Immature natural killer cell (primary cell): ENCODE results near the gene PIK3C3. TPM values are rescaled to one million over a fixed set of nuclear protein-coding genes. Genes with fewer than 3 reads are reported as not detected.
"Not testable (repeated sequence)": the region's sequence is repeated elsewhere in the genome, so short reads cannot be mapped to it uniquely, and the experiment has no call there.

Source experiments
- DNase-seq, 3 donors: peaks; one replicate each; pipeline ENCODE4 v3.0.0; 2022; ENCODE audit warnings: mixed read lengths in 1 of 3
- H3K27ac Mint-ChIP-seq, 6 donors: one replicate each; pipeline ENCODE4 v1.8.0; 2020; ENCODE audit warnings: mixed read lengths in 6 of 6, mild to moderate bottlenecking in 5 of 6, inconsistent platforms in 4 of 6, moderate library complexity in 3 of 6
- H3K27me3 Mint-ChIP-seq, 3 donors: one replicate each; pipeline ENCODE4 v1.8.0; 2020 to 2021; ENCODE audit warnings: low read depth in 3 of 3, mild to moderate bottlenecking in 3 of 3, mixed read lengths in 3 of 3, moderate library complexity in 3 of 3, inconsistent platforms in 1 of 3
- H3K36me3 Mint-ChIP-seq, 3 donors: one replicate each; pipeline ENCODE4 v1.8.0; 2020; ENCODE audit warnings: mixed read lengths in 3 of 3, inconsistent platforms in 2 of 3, mild to moderate bottlenecking in 2 of 3
- H3K4me1 Mint-ChIP-seq, 2 donors: one replicate each; pipeline ENCODE4 v1.8.0; 2020; ENCODE audit warnings: inconsistent platforms in 2 of 2, mild to moderate bottlenecking in 2 of 2, mixed read lengths in 2 of 2, moderate library complexity in 1 of 2
- H3K4me3 Mint-ChIP-seq, 5 donors: one replicate each; pipeline ENCODE4 v1.8.0; 2020; ENCODE audit warnings: mild to moderate bottlenecking in 5 of 5, mixed read lengths in 5 of 5, inconsistent platforms in 3 of 5, moderate library complexity in 3 of 5
- H3K9me3 Mint-ChIP-seq, 6 donors: one replicate each; pipeline ENCODE4 v1.8.0; 2020; ENCODE audit warnings: mild to moderate bottlenecking in 6 of 6, mixed read lengths in 6 of 6, inconsistent platforms in 4 of 6, moderate library complexity in 3 of 6
- polyA plus RNA-seq, 3 donors: library from polyadenylated mRNA; unstranded; fragments of 300-500 nt; fragmentation: Illumina TruSeq; gene quantifications; one replicate each; pipeline ENCODE4 v1.2.3, GENCODE V29; 2021

PIK3C3 gene
- polyA plus RNA-seq, 3 donors from 2014 or later = 23.4 to 47.0 (median 28.1) TPM

GRCh38 chr18:42107691-42108450 lies 152.8 kb downstream of the PIK3C3 start:
- no peak for DNase-seq
- no peak overlapping the region for H3K4me3 Mint-ChIP-seq
- H3K4me1 Mint-ChIP-seq = peaks cover 1 to 2% of the 10 kb centered on the region in 2 donors
- H3K9me3 Mint-ChIP-seq = no peaks in the 10 kb centered on the region
- H3K27me3 Mint-ChIP-seq = peaks cover 0 to 1% (median 0%) of the 10 kb centered on the region in 3 donors
- no peak overlapping the region for H3K27ac Mint-ChIP-seq
- peaks cover 0 to 5% (median 0%) of the 10 kb centered on the region in 3 donors for H3K36me3 Mint-ChIP-seq

DNA sequence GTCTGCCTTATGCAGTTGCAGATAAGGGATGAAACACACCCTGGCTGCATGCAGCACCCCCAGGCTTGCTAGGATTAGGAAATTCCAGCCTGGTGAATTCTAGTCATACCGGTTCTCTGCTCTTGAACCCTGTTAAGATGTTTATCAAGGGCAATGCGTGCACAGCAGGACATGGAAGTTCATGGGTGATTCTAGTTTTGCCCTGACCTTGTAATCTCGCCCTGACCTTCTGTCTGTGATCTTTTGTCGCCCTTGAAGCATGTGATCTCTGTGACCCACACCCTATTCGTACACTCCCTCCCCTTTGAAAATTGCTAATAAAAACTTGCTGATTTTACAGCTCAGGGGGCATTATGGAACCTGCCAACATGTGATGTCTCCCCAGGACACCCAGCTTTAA lies 157.1 kb downstream of the PIK3C3 start:
- not testable (repeated sequence) for DNase-seq, H3K27me3 Mint-ChIP-seq, H3K4me3 Mint-ChIP-seq, H3K36me3 Mint-ChIP-seq, H3K9me3 Mint-ChIP-seq, H3K27ac Mint-ChIP-seq
- peaks cover 18 to 20% of the 10 kb centered on the region in 2 donors for H3K4me1 Mint-ChIP-seq

GRCh38 chr18:42112657-42113420 lies 157.8 kb downstream of the PIK3C3 start:
- H3K27me3 Mint-ChIP-seq = peaks cover 0 to 1% (median 0%) of the 10 kb centered on the region in 3 donors
- peak overlapping the region in 1 of 6 donors; percentile 42 for H3K27ac Mint-ChIP-seq
- DNase-seq = no peak
- H3K36me3 Mint-ChIP-seq = no peaks in the 10 kb centered on the region
- H3K4me1 Mint-ChIP-seq = peaks cover 18 to 20% of the 10 kb centered on the region in 2 donors
- H3K9me3 Mint-ChIP-seq = no peaks in the 10 kb centered on the region
- no peak overlapping the region for H3K4me3 Mint-ChIP-seq

DNA sequence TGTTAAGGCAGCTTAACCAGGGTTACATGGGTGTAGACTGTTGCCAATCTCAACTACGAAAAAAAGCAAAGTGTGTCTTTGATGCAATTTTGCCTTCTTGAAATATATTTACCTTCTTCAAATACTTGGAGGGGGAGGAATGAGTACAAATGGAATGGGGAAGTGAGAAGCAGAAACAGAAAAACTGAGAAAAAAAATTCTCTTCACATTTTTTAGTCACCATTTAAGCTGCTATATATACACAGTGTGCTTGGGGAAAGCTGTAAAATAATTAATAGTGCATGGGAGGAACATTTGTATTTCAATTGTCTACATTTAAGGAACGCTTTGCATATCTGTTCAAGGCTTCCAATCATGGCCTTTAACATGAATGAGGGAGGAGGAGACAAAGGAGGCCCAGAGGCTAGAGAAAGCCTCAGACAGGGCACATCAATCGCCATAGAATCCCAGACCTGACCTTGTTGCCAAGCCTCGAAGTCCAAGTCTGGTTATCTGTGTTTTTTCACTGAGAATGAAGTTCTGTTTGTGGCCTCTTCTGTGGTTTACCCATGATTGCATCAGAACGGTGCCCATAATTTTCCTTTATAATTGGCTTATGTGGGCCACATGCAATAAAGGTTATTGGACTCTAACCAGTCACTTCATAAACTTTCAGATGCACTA lies 158.6 kb downstream of the PIK3C3 start:
- Mint-ChIP-seq H3K27ac (peak overlapping the region in 5 of 6 donors; percentile 1 to 58 (median 42)), H3K4me1 (peaks cover 18 to 20% of the 10 kb centered on the region in 2 donors), H3K36me3 (no peaks in the 10 kb centered on the region), H3K9me3 (no peaks in the 10 kb centered on the region), H3K27me3 (peaks cover 0 to 1% (median 0%) of the 10 kb centered on the region in 3 donors), H3K4me3 (peak overlapping the region in 1 of 5 donors; percentile 19)
- peak in 1 of 3 donors; percentile 2 for DNase-seq

- H3K36me3 Mint-ChIP-seq = no peaks in the 10 kb centered on the region
- peak overlapping the region in 3 of 6 donors; percentile 8 to 74 (median 51) for H3K27ac Mint-ChIP-seq
- peaks cover 0 to 1% (median 0%) of the 10 kb centered on the region in 3 donors for H3K27me3 Mint-ChIP-seq
- H3K4me1 Mint-ChIP-seq = peaks cover 18 to 20% of the 10 kb centered on the region in 2 donors
- peak; percentile 31 to 54 (median 43) for DNase-seq
- H3K9me3 Mint-ChIP-seq = no peaks in the 10 kb centered on the region
- H3K4me3 Mint-ChIP-seq = peak overlapping the region in 3 of 5 donors; percentile 22 to 45 (median 39)
Observed at GRCh38 chr18:42114310-42114943, 159.4 kb downstream of the PIK3C3 start.

DNA sequence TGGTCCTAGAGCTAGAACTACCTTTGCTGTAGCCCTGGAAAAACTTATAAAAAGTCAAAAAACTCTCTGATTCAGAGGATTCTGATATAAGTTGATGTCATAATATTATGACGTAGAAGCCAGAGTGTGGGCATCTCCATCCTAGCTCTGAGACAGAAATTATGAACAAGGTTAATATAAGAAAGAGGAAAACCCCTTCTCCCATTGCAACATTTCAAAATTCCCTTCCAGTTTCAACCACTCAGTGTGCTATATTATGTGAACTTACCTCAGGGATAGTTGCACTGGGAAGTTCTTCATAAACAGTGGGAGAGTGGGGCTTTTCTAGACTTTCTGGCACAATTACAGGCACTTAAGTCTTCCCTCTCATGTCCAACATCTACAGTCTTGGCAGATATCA lies 171.6 kb downstream of the PIK3C3 start:
- Mint-ChIP-seq H3K27ac (no peak overlapping the region), H3K36me3 (no peaks in the 10 kb centered on the region), H3K4me3 (no peak overlapping the region), H3K27me3 (peaks cover 2 to 6% (median 2%) of the 10 kb centered on the region in 3 donors), H3K9me3 (peaks cover 0 to 4% (median under 1%) of the 10 kb centered on the region in 6 donors), H3K4me1 (no peaks in the 10 kb centered on the region)
- DNase-seq = no peak

GRCh38 chr18:42131066-42131929 lies 176.3 kb downstream of the PIK3C3 start:
- Mint-ChIP-seq H3K9me3 (peaks cover 0 to 6% (median 0%) of the 10 kb centered on the region in 6 donors), H3K27ac (no peak overlapping the region), H3K4me3 (no peak overlapping the region), H3K4me1 (no peaks in the 10 kb centered on the region), H3K27me3 (peaks cover 2 to 3% (median 2%) of the 10 kb centered on the region in 3 donors), H3K36me3 (no peaks in the 10 kb centered on the region)
- DNase-seq = no peak

GRCh38 chr18:42131930-42132244 lies 176.9 kb downstream of the PIK3C3 start:
- DNase-seq = no peak
- H3K36me3 Mint-ChIP-seq = no peaks in the 10 kb centered on the region
- peaks cover 0 to 6% (median 2%) of the 10 kb centered on the region in 6 donors for H3K9me3 Mint-ChIP-seq
- no peaks in the 10 kb centered on the region for H3K4me1 Mint-ChIP-seq
- no peak overlapping the region for H3K27ac Mint-ChIP-seq
- H3K4me3 Mint-ChIP-seq = no peak overlapping the region
- H3K27me3 Mint-ChIP-seq = peaks cover 2 to 3% (median 2%) of the 10 kb centered on the region in 3 donors
